Measurements from ENCODE around the gene KIAA0825.

Gene KIAA0825

GRCh38 chr5:94283093-94283492, 335.3 kb downstream of the KIAA0825 start:
- no peak for DNase-seq

DNA sequence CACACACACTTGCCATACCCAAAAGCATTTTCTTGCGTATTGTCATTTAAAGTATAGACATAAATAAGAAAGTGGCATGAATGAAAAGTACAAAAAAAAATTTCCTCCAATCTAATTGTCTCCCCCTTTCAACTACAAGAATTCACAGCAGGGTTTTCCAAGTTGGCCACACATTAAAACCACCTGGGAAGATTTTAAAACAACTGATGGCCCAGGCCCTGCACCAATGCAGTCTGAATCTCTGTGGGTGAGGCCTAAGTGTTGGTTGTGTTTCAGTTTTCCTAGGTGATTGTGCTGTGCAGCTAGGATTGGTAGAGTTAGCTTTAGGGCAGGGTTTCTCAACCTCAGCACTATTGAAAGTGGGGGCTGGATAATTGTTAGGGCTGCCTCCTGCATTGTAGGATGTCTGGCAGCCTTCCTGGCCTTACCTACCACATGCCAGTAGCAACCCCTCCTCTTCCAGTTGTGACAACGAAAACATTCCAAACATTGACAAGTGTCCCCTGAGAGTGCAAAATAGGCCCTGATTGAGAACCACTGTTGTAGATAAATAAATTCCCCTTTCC, 337.1 kb downstream of the KIAA0825 start:
- no peak for DNase-seq

DNA sequence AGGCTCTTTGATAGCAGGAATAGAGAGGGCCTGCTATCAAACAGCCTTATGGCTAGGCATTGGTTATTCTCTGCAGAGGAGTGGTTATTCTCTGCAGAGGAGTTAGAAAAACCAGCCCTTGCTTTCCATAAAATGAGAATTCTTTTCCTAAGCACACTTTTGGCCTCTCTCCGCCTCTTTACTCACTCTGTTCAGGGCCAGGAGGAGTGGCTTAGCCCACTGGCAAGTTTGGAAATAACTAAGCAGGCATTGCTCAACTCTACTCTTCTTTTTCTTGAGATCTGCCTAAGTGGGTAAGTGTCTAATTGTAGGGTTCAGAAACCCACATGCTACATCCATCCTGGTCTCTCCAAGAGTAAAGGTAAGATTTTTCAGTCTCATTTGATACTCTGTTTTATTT, 341.7 kb downstream of the KIAA0825 start:
- no peak for DNase-seq

DNA sequence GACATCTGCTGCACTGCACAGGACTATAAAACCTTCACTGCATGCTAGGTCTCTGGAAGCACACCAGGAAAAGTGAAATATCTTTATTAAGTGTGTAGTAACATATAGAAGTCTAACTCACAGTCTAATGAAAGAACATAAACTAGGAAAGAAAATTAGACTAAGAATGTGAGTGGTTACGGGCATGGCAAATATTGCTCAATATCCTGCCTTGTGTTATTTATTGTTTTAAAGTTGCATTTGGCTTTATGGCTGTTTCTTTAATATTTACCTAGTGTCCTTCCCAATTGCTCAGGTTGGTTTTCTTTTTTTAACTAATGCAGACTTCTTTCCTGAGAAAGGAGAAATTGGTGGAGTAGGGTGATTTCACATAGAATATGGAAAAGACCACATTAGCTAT, 342.4 kb downstream of the KIAA0825 start:
- no peak for DNase-seq

- DNase-seq: no peak
Measured at GRCh38 chr5:94274707-94275106, 343.7 kb downstream of the KIAA0825 start.

DNA sequence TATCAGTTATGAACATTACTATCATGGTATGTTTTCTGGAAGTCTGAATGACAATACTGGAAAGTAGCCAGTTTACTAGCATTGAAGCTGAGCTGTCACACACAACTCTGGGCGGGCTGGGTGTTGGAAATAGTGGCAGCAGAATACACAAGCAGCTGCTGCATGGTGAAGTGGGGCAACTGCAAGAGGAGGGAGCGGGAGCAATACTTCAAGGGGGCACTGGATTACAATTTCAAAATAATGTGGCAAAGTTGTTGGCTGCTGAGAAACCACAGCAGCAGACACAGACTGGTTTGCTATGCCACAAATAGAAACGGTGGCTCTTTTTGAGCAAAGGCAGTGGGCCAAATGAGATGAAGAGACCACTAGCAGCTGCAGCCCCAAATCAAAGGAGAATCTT, 350.2 kb downstream of the KIAA0825 start:
- no peak for DNase-seq

DNA sequence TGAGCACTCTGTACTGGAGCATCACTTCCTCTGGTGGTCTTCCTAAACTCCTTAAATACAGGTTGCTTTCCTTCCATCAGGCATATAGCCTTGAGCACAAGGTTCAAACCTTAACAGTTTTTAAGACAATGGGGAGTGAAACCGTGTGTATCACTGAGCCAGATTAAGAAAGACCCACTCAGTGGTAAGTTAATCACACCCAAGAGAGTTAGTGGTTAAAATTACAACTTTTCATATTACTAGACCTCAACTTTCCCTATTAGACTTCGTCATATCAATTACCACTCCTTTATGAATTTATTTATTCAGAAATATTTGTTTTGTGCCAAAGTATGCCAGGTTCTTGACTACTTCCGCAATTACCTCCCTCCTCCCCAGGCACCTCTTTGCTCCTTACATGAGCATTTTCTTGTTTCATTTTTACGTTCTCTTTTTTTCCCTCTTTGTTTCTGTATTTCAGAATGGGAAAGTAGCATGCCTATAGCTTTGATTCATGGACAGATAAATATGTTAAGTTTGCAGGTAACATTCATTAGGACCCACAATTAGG, 351.0 kb downstream of the KIAA0825 start:
- no peak for DNase-seq

GRCh38 chr5:94266170-94266569, 352.2 kb downstream of the KIAA0825 start:
- DNase-seq: no peak

GRCh38 chr5:94263068-94263467, 355.3 kb downstream of the KIAA0825 start:
- no peak for DNase-seq

DNA sequence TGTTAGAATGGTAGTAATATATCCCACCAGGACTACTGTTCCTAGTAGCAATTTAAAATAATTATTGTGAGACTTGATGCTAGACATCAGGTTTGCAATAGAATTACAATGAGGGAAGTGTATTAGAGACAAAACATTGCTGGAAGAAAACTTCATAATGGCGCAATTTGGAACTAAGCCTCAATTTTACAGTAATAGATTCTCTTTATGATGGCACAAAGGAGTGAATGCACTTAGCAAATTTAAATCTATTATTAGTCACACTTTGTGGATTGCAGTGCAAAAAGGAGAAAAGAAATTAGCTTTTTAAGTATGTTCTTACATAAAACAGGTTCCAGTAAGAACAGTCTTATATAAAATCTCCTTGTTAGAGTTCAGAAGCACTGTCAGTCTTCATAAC, 358.3 kb downstream of the KIAA0825 start:
- DNase-seq: no peak

GRCh38 chr5:94254214-94254613, 364.2 kb downstream of the KIAA0825 start:
- no peak for DNase-seq

DNA sequence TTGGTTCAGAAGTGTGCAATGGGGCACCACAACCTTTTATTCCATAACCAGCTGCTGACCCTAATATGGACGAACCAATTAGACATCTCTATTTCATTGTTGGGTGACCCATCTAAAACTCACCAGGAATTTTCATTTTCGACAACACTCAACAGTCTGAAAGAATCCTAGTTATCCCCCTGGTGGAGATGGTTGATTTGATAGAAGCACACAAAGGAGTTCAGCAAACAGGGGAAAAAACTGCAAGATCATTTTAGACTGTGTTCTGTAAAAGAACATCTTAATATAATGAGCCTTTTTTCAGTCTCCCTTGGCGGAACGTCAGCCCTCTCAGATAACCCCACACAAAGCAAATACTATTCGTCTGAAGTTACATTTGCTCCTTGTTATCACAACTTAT, 367.4 kb downstream of the KIAA0825 start:
- DNase-seq: no peak

DNA sequence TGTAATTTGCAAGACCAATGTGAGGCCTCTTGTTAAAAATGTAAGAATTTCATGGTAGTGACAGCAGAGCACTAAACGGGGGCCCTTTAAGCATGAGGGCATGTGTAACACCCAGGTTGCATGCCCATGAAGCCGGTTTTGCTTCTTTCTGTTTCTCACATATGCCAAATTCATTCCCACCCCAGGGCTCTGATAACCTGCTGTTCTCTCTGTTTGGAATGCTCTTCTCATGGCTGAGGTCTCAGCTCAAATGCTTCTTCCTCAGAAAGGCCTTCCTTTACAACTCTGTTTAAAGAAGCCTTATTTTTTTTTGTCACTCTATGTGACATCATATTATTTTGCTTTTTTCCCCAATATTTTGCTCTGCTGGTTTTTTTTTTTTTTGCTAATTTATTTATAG, 369.0 kb downstream of the KIAA0825 start:
- no peak for DNase-seq

DNA sequence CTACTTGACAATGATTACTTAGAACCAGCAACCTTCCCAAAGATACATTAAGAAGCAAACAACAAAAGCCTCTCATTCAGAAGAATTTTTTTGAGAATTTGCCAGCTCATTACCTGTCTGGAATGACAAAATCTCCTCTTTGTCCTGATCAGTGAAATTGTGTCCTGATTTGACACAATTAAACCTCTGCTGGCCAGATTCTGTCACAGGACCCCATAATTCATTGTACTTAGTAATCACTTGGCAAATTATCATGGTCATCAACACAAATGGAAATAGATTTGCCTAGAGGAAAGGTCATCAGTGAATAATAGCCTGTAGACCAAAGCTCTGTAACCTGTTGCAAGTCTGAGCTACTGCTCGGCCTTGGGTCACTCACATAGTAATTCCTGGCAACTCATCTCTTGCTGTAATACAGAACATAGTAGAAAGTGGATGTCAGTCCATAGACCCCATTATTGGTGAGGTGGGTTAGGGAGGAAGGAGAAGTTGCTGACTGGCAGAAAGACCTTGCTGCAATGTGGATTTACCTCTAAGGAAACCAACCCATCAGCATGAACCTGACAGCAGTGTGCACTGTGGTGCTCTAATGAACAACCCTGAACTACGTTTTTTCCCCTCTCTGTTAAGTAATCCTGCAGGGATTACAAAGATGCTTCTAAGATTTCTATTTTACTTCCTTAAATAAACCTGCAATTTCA, 370.1 kb downstream of the KIAA0825 start:
- no peak for DNase-seq

DNA sequence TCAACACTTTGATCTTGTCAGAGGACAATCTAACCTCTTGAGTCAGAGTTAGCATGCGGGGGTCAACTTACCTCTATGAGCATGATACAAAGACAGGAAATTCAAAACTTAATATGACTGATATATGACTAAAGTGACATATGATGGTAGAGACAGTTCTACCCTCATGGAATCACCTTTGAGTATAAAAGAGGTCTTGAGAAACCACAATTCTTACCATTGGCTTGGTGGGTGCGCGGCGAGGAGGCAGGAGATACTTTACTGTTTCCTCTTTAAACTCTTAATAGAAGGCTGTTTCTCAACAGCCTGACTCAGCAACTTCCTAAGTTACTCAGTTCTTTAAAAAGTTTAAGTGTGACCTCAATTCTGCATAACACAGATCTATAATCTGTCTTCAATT, 372.8 kb downstream of the KIAA0825 start:
- peak; percentile 39 for DNase-seq

GRCh38 chr5:94244921-94245320, 373.5 kb downstream of the KIAA0825 start:
- DNase-seq: no peak

GRCh38 chr5:94243612-94244011, 374.8 kb downstream of the KIAA0825 start:
- peak; percentile 69 for DNase-seq

DNA sequence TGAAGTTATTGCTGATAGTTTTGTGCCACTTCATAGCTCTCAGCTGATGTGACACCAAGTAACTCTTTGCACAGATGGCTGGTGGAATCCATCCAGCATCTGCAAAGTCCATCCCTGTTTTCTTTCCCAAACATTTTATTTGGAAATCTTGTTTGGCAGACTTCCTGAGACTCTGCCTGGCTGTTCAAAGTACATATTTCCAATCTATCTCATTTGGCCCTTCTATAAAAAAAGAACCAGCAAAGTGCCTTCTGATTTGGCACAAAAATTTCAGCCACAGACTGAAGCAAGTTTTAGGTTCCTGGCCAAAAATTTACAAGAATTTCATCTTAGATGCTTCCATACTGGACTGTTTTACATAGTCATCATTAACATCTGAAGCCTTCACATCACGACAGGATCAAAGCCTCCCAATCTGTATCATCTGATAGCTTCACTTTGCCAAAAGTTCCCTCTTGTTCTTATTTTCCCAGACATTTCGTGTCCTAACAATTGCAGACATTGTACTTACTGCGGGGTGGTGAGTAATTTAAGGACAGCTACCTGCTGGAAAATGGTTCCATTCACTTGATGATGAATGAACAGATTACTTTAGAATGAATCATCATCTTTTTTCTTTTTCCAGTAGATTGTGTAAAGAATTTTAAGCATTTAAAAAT, 377.3 kb downstream of the KIAA0825 start:
- peak; percentile 72 for DNase-seq

GRCh38 chr5:94240596-94240992, 377.8 kb downstream of the KIAA0825 start:
- DNase-seq: peak; percentile 24

- DNase-seq: no peak
Measured at GRCh38 chr5:94240134-94240533, 378.3 kb downstream of the KIAA0825 start.

- DNase-seq: no peak
Measured at GRCh38 chr5:94239266-94239665, 379.1 kb downstream of the KIAA0825 start.

DNA sequence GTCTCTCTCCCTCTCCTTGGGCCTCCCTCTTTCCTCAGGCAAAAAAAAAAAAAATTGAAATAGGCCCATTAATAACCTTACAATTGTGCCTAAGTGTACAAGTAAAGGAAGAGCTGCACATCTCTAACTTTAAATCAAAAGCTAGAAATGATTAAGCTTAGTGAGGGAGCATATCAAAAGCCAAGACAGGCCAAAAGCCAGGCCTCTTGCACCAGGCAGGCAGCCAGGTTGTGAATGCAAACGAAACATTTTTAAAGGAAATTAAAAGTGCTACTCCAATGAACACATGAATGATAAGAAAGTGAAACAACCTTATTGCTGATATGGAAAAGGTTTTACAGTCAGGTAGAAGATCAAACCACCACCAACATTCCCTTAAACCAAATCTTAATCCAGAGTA, 383.4 kb downstream of the KIAA0825 start:
- DNase-seq: no peak

- peak; percentile 51 for DNase-seq
Measured at GRCh38 chr5:94228791-94229190, 389.6 kb downstream of the KIAA0825 start.

DNA sequence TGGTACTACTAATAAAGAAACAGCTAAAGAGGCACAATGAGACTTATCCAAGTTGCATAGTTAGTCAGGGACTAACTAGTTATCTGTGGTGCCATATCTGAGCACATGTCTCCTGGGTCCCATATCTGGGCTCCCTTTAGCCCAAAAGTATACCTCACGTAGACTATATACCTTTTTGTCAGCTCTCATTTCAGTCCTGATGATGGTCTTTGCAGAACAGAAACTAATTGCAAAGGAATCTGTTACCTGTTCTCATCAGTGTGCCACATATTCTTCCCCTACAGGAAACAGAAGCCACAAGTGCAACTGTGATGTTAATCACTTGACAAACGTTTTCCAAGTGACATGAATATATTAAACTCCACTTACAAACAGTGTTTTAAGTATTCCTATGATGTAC, 395.2 kb downstream of the KIAA0825 start:
- DNase-seq: no peak

Data from fibroblast of upper back skin (primary cell).